ENCODE data around the gene RSPO3.

Gene RSPO3

DNA sequence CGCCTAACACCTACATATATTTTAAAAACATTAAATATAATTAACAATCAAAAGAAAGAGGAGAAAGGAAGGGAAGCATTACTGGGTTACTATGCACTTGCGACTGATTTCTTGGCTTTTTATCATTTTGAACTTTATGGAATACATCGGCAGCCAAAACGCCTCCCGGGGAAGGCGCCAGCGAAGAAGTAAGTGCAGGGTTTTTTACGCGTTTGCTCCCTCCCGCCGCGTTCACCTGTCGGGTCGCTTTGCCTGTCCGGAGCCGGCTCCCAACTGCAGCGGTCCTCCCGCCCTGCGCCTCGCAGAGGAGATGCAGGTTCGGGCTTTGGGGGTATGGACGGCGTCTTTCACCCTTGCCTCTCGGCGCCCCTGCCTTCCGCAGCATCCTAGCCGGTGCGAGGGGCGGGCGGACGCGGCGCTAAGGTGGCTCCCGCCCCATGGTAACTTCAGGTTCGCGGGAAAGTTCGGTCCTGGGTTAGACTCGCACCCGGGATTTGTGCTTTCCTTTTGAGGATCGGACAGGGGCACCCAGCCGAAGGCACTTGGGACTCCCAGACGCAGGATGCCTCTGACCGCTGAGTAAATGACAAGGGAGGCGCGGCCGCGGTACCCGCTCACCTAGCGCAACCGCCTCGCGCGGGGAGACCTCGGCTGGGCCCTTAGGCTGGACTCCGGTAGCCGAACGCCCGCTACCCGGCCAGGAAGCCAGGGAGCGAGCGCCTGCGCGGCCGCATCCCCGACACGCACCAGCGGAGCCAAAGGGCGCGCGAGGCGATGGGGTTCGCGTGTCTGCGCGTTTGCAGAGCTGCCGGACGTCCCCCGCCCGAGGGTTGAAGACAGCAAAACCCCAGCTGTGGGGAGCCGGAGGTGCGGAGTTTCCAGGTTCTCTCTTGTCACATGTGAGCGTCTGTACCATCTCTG is 891 bp downstream of the RSPO3 start:
- ChIA-PET POLR2A (no interaction called here), CTCF (interaction anchor here (0.5 to 1.9 kb wide), 4 partner anchors 68 to 470 kb away, joined by 3 to 7 read pairs (median 3); no protein-coding TSS in a partner anchor)
- H3K4me3 ChIP-seq (ENCODE audit: low read depth, low read length) = peak overlapping the region; percentile 46
- H3K9me3 ChIP-seq (ENCODE audit: control insufficient read depth, insufficient read depth, low read depth, low read length) = no peaks in the 10 kb centered on the region
- no peaks in the 10 kb centered on the region for H3K36me3 ChIP-seq (ENCODE audit: control insufficient read depth in 2 of 2, insufficient read depth in 1 of 2, low read length in 2 of 2)
- H3K27ac ChIP-seq (ENCODE audit: extremely low read depth, low read depth, low read length) = no peak overlapping the region
- no peaks in the 10 kb centered on the region for H3K4me1 ChIP-seq (ENCODE audit: control insufficient read depth, insufficient read depth, low read length)
- no peak; the same call in 1 of the 2 replicates for TF ChIP-seq KLF1 (tag by site-specific recombination; IDR thresholded peaks at IDR 0.05)
- no peak for TF ChIP-seq ZNF544 (tag by site-specific recombination; IDR thresholded peaks at IDR 0.05)
- no peak for TF ChIP-seq TCF7L2 (IDR thresholded peaks at IDR 0.05; ENCODE audit: borderline replicate concordance, low read depth, low read length)
- TF ChIP-seq, protein P1, sequence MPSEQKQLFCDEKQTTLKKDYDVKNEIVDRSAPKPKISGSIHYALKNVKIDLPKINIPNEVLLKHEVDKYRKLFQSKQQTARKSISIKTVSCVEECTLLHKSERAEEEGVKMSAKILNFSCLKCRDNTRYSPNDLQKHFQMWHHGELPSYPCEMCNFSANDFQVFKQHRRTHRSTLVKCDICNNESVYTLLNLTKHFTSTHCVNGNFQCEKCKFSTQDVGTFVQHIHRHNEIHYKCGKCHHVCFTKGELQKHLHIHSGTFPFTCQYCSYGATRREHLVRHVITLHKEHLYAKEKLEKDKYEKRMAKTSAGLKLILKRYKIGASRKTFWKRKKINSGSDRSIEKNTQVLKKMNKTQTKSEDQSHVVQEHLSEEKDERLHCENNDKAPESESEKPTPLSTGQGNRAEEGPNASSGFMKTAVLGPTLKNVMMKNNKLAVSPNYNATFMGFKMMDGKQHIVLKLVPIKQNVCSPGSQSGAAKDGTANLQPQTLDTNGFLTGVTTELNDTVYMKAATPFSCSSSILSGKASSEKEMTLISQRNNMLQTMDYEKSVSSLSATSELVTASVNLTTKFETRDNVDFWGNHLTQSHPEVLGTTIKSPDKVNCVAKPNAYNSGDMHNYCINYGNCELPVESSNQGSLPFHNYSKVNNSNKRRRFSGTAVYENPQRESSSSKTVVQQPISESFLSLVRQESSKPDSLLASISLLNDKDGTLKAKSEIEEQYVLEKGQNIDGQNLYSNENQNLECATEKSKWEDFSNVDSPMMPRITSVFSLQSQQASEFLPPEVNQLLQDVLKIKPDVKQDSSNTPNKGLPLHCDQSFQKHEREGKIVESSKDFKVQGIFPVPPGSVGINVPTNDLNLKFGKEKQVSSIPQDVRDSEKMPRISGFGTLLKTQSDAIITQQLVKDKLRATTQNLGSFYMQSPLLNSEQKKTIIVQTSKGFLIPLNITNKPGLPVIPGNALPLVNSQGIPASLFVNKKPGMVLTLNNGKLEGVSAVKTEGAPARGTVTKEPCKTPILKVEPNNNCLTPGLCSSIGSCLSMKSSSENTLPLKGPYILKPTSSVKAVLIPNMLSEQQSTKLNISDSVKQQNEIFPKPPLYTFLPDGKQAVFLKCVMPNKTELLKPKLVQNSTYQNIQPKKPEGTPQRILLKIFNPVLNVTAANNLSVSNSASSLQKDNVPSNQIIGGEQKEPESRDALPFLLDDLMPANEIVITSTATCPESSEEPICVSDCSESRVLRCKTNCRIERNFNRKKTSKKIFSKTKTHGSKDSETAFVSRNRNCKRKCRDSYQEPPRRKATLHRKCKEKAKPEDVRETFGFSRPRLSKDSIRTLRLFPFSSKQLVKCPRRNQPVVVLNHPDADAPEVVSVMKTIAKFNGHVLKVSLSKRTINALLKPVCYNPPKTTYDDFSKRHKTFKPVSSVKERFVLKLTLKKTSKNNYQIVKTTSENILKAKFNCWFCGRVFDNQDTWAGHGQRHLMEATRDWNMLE (tag by site-specific recombination; conservative IDR thresholded peaks at IDR 0.05; ENCODE audit: low read depth) = no peak
- no peak for TF ChIP-seq ZNF830 (tag by site-specific recombination; IDR thresholded peaks at IDR 0.05; ENCODE audit: low read depth)
- TF ChIP-seq, protein P2, sequence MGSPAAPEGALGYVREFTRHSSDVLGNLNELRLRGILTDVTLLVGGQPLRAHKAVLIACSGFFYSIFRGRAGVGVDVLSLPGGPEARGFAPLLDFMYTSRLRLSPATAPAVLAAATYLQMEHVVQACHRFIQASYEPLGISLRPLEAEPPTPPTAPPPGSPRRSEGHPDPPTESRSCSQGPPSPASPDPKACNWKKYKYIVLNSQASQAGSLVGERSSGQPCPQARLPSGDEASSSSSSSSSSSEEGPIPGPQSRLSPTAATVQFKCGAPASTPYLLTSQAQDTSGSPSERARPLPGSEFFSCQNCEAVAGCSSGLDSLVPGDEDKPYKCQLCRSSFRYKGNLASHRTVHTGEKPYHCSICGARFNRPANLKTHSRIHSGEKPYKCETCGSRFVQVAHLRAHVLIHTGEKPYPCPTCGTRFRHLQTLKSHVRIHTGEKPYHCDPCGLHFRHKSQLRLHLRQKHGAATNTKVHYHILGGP (tag by site-specific recombination; IDR thresholded peaks at IDR 0.05) = no peak
- TF ChIP-seq BCL11B (tag by site-specific recombination; IDR thresholded peaks at IDR 0.05; ENCODE audit: low read depth) = no peak
- TF ChIP-seq ZNF223 (tag by site-specific recombination; IDR thresholded peaks at IDR 0.05) = no peak
- peak; percentile 35 for TF ChIP-seq SP2 (tag by site-specific recombination; IDR thresholded peaks at IDR 0.05)
- no peak for TF ChIP-seq ZFP37 (tag by site-specific recombination; IDR thresholded peaks at IDR 0.05)
- no peak for TF ChIP-seq ZNF132 (tag by site-specific recombination; IDR thresholded peaks at IDR 0.05; ENCODE audit: borderline replicate concordance)
- no peak for TF ChIP-seq ZIC2 (tag by site-specific recombination; IDR thresholded peaks at IDR 0.05)
- TF ChIP-seq, protein P3, sequence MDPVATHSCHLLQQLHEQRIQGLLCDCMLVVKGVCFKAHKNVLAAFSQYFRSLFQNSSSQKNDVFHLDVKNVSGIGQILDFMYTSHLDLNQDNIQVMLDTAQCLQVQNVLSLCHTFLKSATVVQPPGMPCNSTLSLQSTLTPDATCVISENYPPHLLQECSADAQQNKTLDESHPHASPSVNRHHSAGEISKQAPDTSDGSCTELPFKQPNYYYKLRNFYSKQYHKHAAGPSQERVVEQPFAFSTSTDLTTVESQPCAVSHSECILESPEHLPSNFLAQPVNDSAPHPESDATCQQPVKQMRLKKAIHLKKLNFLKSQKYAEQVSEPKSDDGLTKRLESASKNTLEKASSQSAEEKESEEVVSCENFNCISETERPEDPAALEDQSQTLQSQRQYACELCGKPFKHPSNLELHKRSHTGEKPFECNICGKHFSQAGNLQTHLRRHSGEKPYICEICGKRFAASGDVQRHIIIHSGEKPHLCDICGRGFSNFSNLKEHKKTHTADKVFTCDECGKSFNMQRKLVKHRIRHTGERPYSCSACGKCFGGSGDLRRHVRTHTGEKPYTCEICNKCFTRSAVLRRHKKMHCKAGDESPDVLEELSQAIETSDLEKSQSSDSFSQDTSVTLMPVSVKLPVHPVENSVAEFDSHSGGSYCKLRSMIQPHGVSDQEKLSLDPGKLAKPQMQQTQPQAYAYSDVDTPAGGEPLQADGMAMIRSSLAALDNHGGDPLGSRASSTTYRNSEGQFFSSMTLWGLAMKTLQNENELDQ (tag by site-specific recombination; IDR thresholded peaks at IDR 0.05; ENCODE audit: low read depth) = no peak
- TF ChIP-seq ZNF423 (tag by site-specific recombination; IDR thresholded peaks at IDR 0.05) = no peak
- TF ChIP-seq RBAK (tag by site-specific recombination; IDR thresholded peaks at IDR 0.05) = no peak
- TF ChIP-seq ZNF292 (tag by site-specific recombination; IDR thresholded peaks at IDR 0.05; ENCODE audit: borderline replicate concordance, low read depth) = no peak
- TF ChIP-seq, protein P4, sequence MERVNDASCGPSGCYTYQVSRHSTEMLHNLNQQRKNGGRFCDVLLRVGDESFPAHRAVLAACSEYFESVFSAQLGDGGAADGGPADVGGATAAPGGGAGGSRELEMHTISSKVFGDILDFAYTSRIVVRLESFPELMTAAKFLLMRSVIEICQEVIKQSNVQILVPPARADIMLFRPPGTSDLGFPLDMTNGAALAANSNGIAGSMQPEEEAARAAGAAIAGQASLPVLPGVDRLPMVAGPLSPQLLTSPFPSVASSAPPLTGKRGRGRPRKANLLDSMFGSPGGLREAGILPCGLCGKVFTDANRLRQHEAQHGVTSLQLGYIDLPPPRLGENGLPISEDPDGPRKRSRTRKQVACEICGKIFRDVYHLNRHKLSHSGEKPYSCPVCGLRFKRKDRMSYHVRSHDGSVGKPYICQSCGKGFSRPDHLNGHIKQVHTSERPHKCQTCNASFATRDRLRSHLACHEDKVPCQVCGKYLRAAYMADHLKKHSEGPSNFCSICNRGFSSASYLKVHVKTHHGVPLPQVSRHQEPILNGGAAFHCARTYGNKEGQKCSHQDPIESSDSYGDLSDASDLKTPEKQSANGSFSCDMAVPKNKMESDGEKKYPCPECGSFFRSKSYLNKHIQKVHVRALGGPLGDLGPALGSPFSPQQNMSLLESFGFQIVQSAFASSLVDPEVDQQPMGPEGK (tag by site-specific recombination; IDR thresholded peaks at IDR 0.05) = 0 out of 2 replicates have a peak, but pooled peaks have one; percentile 7
- TF ChIP-seq ZFP41 (tag by site-specific recombination; IDR thresholded peaks at IDR 0.05; ENCODE audit: borderline replicate concordance) = no peak
- no peak for TF ChIP-seq ZNF266 (tag by site-specific recombination; IDR thresholded peaks at IDR 0.05; ENCODE audit: low read depth)
- TF ChIP-seq, protein P5, sequence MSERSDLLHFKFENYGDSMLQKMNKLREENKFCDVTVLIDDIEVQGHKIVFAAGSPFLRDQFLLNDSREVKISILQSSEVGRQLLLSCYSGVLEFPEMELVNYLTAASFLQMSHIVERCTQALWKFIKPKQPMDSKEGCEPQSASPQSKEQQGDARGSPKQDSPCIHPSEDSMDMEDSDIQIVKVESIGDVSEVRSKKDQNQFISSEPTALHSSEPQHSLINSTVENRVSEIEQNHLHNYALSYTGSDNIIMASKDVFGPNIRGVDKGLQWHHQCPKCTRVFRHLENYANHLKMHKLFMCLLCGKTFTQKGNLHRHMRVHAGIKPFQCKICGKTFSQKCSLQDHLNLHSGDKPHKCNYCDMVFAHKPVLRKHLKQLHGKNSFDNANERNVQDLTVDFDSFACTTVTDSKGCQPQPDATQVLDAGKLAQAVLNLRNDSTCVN (tag by site-specific recombination; optimal IDR thresholded peaks at IDR 0.05) = peak; percentile 92
- no peak for TF ChIP-seq ZNF23 (tag by site-specific recombination; IDR thresholded peaks at IDR 0.05; ENCODE audit: borderline replicate concordance)
- no peak for TF ChIP-seq SETDB1 (IDR thresholded peaks at IDR 0.05; ENCODE audit: insufficient read length, low read length)
- TF ChIP-seq KLF16 (tag by site-specific recombination; IDR thresholded peaks at IDR 0.05) = no peak
- TF ChIP-seq FEZF1 (tag by site-specific recombination; IDR thresholded peaks at IDR 0.05) = no peak

Measured in HEK293 (cell line).